SK-N-SH treated with all-trans-retinoic acid at 6 μM for 48 hours (cell line): Measurements from ENCODE around the gene ARRDC1.

Experiments used
- ATAC-seq: fragments of 200-7000 bp; cut with Tn5 transposase; 3 replicates; pipeline ENCODE4 v1.9.1; 2020; ENCODE audit warnings: mild to moderate bottlenecking, moderate library complexity
- CSDC2 ChIP-seq: fragments of 250-450 bp; sonication (Bioruptor Pico); IDR thresholded peaks from 2 replicates; pipeline ENCODE4 v1.5.0; 2020; ENCODE audit warnings: mild to moderate bottlenecking, moderate library complexity
- ESRRG ChIP-seq: fragments of 250-450 bp; sonication (Bioruptor Pico); IDR thresholded peaks from 2 replicates; pipeline ENCODE4 v1.6.1; 2021; ENCODE audit warnings: mild to moderate bottlenecking
- ISL1 ChIP-seq: fragments of 250-450 bp; sonication (Bioruptor Pico); IDR thresholded peaks from 2 replicates; pipeline ENCODE4 v2.1.2; 2022; ENCODE audit warnings: mild to moderate bottlenecking, moderate library complexity
- PPARA ChIP-seq: fragments of 250-450 bp; sonication (Bioruptor Pico); IDR thresholded peaks from 2 replicates; pipeline ENCODE4 v1.5.0; 2020; ENCODE audit warnings: mild to moderate bottlenecking, borderline replicate concordance
- RARB ChIP-seq: fragments of 250-450 bp; sonication (Bioruptor Pico); IDR thresholded peaks from 2 replicates; pipeline ENCODE4 v1.8.0; 2021; ENCODE audit warnings: mild to moderate bottlenecking, moderate library complexity
- SNAI2 ChIP-seq: fragments of 250-450 bp; sonication (Bioruptor Pico); IDR thresholded peaks from 2 replicates; pipeline ENCODE4 v1.5.0; 2020; ENCODE audit warnings: mild to moderate bottlenecking, moderate library complexity
- TOX ChIP-seq: fragments of 250-450 bp; sonication (Bioruptor Pico); IDR thresholded peaks from 2 replicates; pipeline ENCODE4 v1.8.0; 2021; ENCODE audit warnings: mild to moderate bottlenecking, moderate library complexity, borderline replicate concordance
- ZC3H10 ChIP-seq: fragments of 250-450 bp; sonication (Bioruptor Pico); IDR thresholded peaks from 2 replicates; pipeline ENCODE4 v1.5.1; 2021; ENCODE audit warnings: mild to moderate bottlenecking, moderate library complexity
- ZFP3 ChIP-seq: fragments of 250-450 bp; sonication (Bioruptor Pico); IDR thresholded peaks from 2 replicates; pipeline ENCODE4 v1.5.0; 2020; ENCODE audit warnings: mild to moderate bottlenecking, moderate library complexity
- ZFP30 ChIP-seq: fragments of 450-650 bp; formaldehyde crosslinking; IDR thresholded peaks from 2 replicates; pipeline ENCODE4 v1.5.0; 2022; ENCODE audit warnings: mild to moderate bottlenecking, moderate library complexity
- ZNF70 ChIP-seq: fragments of 450-650 bp; formaldehyde crosslinking; IDR thresholded peaks from 2 replicates; pipeline ENCODE4 v1.5.0; 2020; ENCODE audit warnings: mild to moderate bottlenecking, moderate library complexity
- ZNF8 ChIP-seq: fragments of 450-650 bp; formaldehyde crosslinking; IDR thresholded peaks from 2 replicates; pipeline ENCODE4 v1.5.0; 2020; ENCODE audit warnings: mild to moderate bottlenecking, moderate library complexity
- TF ChIP-seq, protein P1 (sequence below): fragments of 250-450 bp; sonication (Bioruptor Pico); IDR thresholded peaks from 2 replicates; pipeline ENCODE4 v1.5.1; 2021; ENCODE audit warnings: mild to moderate bottlenecking, moderate library complexity
- TF ChIP-seq, protein P2 (sequence below): fragments of 250-450 bp; sonication (Bioruptor Pico); IDR thresholded peaks from 2 replicates; pipeline ENCODE4 v1.8.0; 2020; ENCODE audit warnings: mild to moderate bottlenecking, moderate library complexity, borderline replicate concordance
- TF ChIP-seq, protein P3 (sequence below): fragments of 250-450 bp; sonication (Bioruptor Pico); IDR thresholded peaks from 2 replicates; pipeline ENCODE4 v1.8.0; 2021; ENCODE audit warnings: low read depth, mild to moderate bottlenecking, moderate library complexity, borderline replicate concordance
- TF ChIP-seq, protein P4 (sequence below): fragments of 250-450 bp; sonication (Bioruptor Pico); IDR thresholded peaks from 2 replicates; pipeline ENCODE4 v1.5.0; 2020; ENCODE audit warnings: mild to moderate bottlenecking, moderate library complexity
- TF ChIP-seq, protein P5 (sequence below): fragments of 250-450 bp; sonication (Bioruptor Pico); IDR thresholded peaks from 2 replicates; pipeline ENCODE4 v1.5.1; 2020; ENCODE audit warnings: low read depth, mild to moderate bottlenecking, moderate library complexity

The ARRDC1 gene

DNA sequence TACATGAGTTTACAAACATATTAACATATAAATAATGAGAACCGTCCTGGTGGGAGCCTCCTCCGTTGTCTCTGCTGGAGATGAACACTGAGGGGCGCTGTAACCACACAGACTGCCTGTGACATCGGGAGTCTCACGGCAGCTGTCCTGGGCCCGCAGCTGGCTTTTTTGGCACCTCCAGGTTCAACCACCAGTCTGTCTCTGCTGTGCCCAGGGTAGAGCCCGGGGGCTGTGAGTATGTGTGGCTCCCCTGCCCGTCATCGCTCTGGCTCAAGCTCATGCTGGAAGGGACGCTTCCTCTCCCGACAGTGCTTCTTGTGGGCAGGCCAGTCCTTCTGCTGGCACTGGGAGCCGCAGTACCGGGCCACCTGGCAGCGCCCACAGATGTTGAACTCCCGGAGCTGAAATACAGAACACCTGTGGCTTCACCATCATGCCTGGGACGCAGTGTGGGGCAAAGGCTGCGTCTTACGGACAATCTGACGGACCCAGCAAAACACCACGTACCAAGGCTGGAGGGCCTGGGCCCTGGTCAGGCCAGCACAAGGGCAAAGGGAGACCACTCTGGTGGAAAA, 23.1 kb upstream of the ARRDC1 start:
- no peak for ATAC-seq
- TF ChIP-seq, protein P1, sequence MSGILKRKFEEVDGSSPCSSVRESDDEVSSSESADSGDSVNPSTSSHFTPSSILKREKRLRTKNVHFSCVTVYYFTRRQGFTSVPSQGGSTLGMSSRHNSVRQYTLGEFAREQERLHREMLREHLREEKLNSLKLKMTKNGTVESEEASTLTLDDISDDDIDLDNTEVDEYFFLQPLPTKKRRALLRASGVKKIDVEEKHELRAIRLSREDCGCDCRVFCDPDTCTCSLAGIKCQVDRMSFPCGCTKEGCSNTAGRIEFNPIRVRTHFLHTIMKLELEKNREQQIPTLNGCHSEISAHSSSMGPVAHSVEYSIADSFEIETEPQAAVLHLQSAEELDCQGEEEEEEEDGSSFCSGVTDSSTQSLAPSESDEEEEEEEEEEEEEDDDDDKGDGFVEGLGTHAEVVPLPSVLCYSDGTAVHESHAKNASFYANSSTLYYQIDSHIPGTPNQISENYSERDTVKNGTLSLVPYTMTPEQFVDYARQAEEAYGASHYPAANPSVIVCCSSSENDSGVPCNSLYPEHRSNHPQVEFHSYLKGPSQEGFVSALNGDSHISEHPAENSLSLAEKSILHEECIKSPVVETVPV (CRISPR knock-in tag), result no peak
- TF ChIP-seq ZFP3 (CRISPR knock-in tag) (no peak), ZFP30 (CRISPR knock-in tag) (no peak), ZNF8 (CRISPR knock-in tag) (no peak), PPARA (no peak), TOX (CRISPR knock-in tag) (no peak), CSDC2 (CRISPR knock-in tag) (no peak), ISL1 (CRISPR knock-in tag) (no peak), ZC3H10 (no peak), RARB (CRISPR knock-in tag) (no peak)
- TF ChIP-seq, protein P2, sequence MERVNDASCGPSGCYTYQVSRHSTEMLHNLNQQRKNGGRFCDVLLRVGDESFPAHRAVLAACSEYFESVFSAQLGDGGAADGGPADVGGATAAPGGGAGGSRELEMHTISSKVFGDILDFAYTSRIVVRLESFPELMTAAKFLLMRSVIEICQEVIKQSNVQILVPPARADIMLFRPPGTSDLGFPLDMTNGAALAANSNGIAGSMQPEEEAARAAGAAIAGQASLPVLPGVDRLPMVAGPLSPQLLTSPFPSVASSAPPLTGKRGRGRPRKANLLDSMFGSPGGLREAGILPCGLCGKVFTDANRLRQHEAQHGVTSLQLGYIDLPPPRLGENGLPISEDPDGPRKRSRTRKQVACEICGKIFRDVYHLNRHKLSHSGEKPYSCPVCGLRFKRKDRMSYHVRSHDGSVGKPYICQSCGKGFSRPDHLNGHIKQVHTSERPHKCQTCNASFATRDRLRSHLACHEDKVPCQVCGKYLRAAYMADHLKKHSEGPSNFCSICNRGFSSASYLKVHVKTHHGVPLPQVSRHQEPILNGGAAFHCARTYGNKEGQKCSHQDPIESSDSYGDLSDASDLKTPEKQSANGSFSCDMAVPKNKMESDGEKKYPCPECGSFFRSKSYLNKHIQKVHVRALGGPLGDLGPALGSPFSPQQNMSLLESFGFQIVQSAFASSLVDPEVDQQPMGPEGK (CRISPR knock-in tag), result no peak
- TF ChIP-seq, protein P3, sequence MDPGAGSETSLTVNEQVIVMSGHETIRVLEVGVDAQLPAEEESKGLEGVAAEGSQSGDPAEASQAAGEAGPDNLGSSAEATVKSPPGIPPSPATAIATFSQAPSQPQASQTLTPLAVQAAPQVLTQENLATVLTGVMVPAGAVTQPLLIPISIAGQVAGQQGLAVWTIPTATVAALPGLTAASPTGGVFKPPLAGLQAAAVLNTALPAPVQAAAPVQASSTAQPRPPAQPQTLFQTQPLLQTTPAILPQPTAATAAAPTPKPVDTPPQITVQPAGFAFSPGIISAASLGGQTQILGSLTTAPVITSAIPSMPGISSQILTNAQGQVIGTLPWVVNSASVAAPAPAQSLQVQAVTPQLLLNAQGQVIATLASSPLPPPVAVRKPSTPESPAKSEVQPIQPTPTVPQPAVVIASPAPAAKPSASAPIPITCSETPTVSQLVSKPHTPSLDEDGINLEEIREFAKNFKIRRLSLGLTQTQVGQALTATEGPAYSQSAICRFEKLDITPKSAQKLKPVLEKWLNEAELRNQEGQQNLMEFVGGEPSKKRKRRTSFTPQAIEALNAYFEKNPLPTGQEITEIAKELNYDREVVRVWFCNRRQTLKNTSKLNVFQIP (CRISPR knock-in tag), result no peak
- TF ChIP-seq, protein P4, sequence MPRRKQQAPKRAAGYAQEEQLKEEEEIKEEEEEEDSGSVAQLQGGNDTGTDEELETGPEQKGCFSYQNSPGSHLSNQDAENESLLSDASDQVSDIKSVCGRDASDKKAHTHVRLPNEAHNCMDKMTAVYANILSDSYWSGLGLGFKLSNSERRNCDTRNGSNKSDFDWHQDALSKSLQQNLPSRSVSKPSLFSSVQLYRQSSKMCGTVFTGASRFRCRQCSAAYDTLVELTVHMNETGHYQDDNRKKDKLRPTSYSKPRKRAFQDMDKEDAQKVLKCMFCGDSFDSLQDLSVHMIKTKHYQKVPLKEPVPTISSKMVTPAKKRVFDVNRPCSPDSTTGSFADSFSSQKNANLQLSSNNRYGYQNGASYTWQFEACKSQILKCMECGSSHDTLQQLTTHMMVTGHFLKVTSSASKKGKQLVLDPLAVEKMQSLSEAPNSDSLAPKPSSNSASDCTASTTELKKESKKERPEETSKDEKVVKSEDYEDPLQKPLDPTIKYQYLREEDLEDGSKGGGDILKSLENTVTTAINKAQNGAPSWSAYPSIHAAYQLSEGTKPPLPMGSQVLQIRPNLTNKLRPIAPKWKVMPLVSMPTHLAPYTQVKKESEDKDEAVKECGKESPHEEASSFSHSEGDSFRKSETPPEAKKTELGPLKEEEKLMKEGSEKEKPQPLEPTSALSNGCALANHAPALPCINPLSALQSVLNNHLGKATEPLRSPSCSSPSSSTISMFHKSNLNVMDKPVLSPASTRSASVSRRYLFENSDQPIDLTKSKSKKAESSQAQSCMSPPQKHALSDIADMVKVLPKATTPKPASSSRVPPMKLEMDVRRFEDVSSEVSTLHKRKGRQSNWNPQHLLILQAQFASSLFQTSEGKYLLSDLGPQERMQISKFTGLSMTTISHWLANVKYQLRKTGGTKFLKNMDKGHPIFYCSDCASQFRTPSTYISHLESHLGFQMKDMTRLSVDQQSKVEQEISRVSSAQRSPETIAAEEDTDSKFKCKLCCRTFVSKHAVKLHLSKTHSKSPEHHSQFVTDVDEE, result no peak
- TF ChIP-seq, all 23 proteins: peak for 0

DNA sequence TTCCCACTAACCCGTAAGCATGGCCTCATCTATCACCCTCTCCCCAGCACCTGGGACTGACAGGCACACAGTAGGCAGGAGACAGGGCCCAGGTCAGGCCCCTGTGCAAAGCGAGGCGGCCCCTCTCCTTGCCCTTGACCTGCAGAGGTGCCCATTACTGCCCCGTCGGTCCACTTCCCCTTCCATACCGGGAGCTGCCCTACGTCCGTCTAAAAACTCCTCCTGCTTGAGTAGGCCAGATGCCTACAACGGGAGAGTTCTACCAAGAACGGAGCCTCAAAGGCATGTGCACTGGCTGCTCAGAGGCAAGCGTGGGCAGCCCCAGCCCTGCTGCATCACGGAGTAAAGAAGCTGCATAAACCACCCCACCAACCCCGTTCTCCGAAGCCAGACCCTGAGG, 22.1 kb upstream of the ARRDC1 start:
- ATAC-seq, result no peak
- no peak for TF ChIP-seq ISL1 (CRISPR knock-in tag)
- no peak for TF ChIP-seq ZFP3 (CRISPR knock-in tag)
- TF ChIP-seq, protein P4, result no peak
- TF ChIP-seq, protein P5, sequence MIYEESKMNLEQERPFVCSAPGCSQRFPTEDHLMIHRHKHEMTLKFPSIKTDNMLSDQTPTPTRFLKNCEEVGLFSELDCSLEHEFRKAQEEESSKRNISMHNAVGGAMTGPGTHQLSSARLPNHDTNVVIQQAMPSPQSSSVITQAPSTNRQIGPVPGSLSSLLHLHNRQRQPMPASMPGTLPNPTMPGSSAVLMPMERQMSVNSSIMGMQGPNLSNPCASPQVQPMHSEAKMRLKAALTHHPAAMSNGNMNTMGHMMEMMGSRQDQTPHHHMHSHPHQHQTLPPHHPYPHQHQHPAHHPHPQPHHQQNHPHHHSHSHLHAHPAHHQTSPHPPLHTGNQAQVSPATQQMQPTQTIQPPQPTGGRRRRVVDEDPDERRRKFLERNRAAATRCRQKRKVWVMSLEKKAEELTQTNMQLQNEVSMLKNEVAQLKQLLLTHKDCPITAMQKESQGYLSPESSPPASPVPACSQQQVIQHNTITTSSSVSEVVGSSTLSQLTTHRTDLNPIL, result no peak
- no peak for TF ChIP-seq ESRRG
- TF ChIP-seq CSDC2 (CRISPR knock-in tag), result no peak
- TF ChIP-seq ZNF70, result no peak
- TF ChIP-seq TOX (CRISPR knock-in tag), result no peak
- TF ChIP-seq ZC3H10, result no peak
- no peak for TF ChIP-seq RARB (CRISPR knock-in tag)

DNA sequence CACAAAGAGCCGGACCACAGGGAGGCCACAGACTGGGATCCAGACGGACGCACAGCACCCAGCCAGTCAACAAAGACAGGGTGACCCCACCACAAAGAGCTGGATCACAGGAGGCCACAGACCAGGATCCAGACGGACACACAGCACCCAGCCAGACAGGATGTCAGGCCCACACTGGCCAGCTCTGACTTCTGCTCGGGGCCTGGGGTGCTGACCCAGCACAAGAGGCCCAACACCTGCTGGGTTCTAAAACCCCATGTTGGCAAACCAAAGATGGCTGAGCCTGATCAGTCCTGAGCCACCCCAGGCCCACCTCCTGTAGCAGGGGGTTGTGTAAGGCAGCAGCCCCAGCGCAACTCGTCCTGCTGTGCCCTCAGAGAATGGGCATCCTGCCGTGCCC, 21.5 kb upstream of the ARRDC1 start:
- ATAC-seq, result no peak
- no peak for TF ChIP-seq SNAI2
- TF ChIP-seq, protein P2 (CRISPR knock-in tag), result no peak
- TF ChIP-seq PPARA, result no peak
- TF ChIP-seq ZFP3 (CRISPR knock-in tag), result no peak
- TF ChIP-seq ZNF70, result no peak
- TF ChIP-seq, all 23 proteins: peak for 0
